ENCODE data around the gene GPR18.

GPR18 gene

DNA sequence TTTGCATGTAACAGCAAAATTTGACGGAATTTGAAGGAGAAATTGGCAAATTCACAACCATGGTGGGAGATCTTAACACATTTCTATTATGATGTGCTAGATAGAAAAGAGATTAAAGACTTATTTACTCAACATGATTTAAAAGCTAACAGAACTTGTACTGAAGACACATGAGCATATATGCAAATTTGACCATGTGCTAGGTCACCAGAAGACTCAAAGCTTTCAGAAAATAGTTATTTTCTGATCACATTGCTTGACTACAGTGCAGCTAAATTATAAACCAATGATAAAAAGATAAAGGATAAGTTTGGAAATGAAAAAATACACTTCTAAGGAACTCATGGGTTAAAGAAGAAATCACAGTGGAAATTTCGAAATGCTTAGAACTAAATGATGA is 39.9 kb upstream of the GPR18 start:
- peak overlapping the region; percentile 84 for H3K27ac Mint-ChIP-seq
- H3K27me3 Mint-ChIP-seq = no peaks in the 10 kb centered on the region
- H3K36me3 Mint-ChIP-seq = peaks cover 29% of the 10 kb centered on the region
- no peaks in the 10 kb centered on the region for H3K9me3 Mint-ChIP-seq (ENCODE audit: low read depth)
- peak overlapping the region; percentile 75 for H3K4me3 Mint-ChIP-seq
- H3K4me1 Mint-ChIP-seq (ENCODE audit: low read depth) = peaks cover 85% of the 10 kb centered on the region

GRCh38 chr13:99297331-99297730 is 39.2 kb upstream of the GPR18 start:
- H3K4me1 Mint-ChIP-seq (ENCODE audit: low read depth) = peaks cover 85% of the 10 kb centered on the region
- peaks cover 32% of the 10 kb centered on the region for H3K36me3 Mint-ChIP-seq
- H3K27ac Mint-ChIP-seq = peak overlapping the region; percentile 84
- H3K27me3 Mint-ChIP-seq = no peaks in the 10 kb centered on the region
- peak overlapping the region; percentile 75 for H3K4me3 Mint-ChIP-seq
- H3K9me3 Mint-ChIP-seq (ENCODE audit: low read depth) = no peaks in the 10 kb centered on the region

DNA sequence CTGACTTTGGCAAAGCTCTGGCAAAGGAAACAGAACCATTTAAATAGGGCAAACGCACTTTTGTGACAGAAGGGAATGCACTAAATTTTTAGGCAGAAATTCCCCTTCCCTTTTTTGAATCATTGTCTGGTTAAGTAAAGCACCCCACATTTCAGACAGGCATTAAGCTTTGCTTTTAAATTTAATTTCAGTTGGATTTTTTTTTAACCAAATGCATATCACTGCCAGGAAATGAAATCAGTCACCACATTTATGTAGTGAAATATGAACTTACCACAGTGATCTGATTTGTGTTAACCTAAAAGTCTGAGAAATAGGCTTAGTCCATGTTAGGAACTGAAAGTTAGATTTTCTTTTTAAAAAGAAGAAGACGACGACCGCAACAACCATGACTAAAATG is 38.2 kb upstream of the GPR18 start:
- Mint-ChIP-seq H3K4me1 (ENCODE audit: low read depth) (peaks cover 84% of the 10 kb centered on the region), H3K4me3 (peak overlapping the region; percentile 73), H3K27ac (peak overlapping the region; percentile 84), H3K36me3 (peaks cover 30% of the 10 kb centered on the region), H3K27me3 (no peaks in the 10 kb centered on the region), H3K9me3 (ENCODE audit: low read depth) (no peaks in the 10 kb centered on the region)

DNA sequence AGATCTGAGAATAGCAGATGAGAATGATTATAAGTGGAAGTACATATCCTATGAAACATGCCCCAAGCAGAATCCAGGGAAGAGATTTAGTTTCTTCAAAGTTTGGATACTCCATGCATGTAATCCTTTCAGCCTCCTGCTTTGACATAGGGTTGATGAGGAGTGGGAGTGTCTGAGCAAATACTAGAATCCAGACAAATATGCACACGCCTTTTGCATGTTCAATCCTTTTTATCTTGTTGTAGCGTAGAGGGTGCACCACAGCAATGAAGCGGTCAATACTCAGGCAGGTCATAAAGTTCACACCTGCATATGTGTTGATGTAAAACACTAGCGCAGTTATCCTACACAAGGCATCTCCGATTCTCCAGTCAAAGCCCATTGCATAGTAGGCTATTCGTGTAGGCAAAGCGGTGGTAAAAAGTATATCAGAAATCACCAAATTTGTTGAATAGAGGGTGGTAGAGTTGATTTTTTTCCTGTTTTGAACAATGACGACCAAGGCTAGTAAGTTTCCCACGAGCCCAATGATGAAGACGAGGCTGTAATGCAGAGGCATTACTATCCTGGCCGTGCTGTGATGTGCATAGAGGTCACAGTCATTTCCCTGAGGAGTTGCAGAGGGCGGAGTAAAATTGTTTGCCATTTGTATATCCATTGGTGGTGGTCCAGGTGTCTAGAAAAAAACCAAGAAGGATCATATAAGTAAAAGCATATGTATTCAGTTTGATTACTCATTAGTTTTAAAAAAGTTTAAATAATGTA is 37.5 kb upstream of the GPR18 start:
- H3K4me1 Mint-ChIP-seq (ENCODE audit: low read depth) = peaks cover 88% of the 10 kb centered on the region
- H3K27me3 Mint-ChIP-seq = no peaks in the 10 kb centered on the region
- peak overlapping the region; percentile 87 for H3K27ac Mint-ChIP-seq
- H3K9me3 Mint-ChIP-seq (ENCODE audit: low read depth) = no peaks in the 10 kb centered on the region
- peak overlapping the region; percentile 77 for H3K4me3 Mint-ChIP-seq
- H3K36me3 Mint-ChIP-seq = peaks cover 31% of the 10 kb centered on the region

DNA sequence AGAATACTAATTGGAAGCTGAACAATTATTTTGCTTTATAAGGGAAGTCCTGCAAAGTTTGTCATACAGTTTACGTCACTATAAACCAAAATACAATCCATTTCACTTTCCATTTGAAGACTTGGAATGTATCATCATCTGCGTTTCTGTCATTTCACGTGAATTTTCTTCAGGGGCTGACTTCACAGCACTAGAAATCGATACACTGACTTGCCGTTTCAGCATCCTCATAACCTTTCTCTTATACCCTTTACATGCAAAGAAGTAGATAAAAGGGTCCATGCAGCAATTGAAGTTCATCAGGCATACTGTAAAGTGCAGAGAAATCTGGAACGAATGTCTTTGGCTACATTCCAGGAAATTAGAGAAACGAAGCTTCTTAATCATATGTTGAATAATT is 36.8 kb upstream of the GPR18 start:
- H3K4me3 Mint-ChIP-seq = peak overlapping the region; percentile 77
- peak overlapping the region; percentile 87 for H3K27ac Mint-ChIP-seq
- peaks cover 34% of the 10 kb centered on the region for H3K36me3 Mint-ChIP-seq
- H3K4me1 Mint-ChIP-seq (ENCODE audit: low read depth) = peaks cover 87% of the 10 kb centered on the region
- no peaks in the 10 kb centered on the region for H3K27me3 Mint-ChIP-seq
- no peaks in the 10 kb centered on the region for H3K9me3 Mint-ChIP-seq (ENCODE audit: low read depth)

GRCh38 chr13:99294198-99294597 is 36.0 kb upstream of the GPR18 start:
- H3K27ac Mint-ChIP-seq = peak overlapping the region; percentile 35
- peaks cover 89% of the 10 kb centered on the region for H3K4me1 Mint-ChIP-seq (ENCODE audit: low read depth)
- H3K36me3 Mint-ChIP-seq = peaks cover 34% of the 10 kb centered on the region
- no peaks in the 10 kb centered on the region for H3K27me3 Mint-ChIP-seq
- no peaks in the 10 kb centered on the region for H3K9me3 Mint-ChIP-seq (ENCODE audit: low read depth)
- H3K4me3 Mint-ChIP-seq = no peak overlapping the region

- no peaks in the 10 kb centered on the region for H3K27me3 Mint-ChIP-seq
- peaks cover 40% of the 10 kb centered on the region for H3K36me3 Mint-ChIP-seq
- peak overlapping the region; percentile 22 for H3K4me3 Mint-ChIP-seq
- peaks cover 90% of the 10 kb centered on the region for H3K4me1 Mint-ChIP-seq (ENCODE audit: low read depth)
- H3K9me3 Mint-ChIP-seq (ENCODE audit: low read depth) = no peaks in the 10 kb centered on the region
- peak overlapping the region; percentile 71 for H3K27ac Mint-ChIP-seq
These were observed 35.0 kb upstream of the GPR18 start for GRCh38 chr13:99293178-99293577.

- Mint-ChIP-seq H3K27ac (peak overlapping the region; percentile 89), H3K36me3 (peaks cover 41% of the 10 kb centered on the region), H3K4me1 (ENCODE audit: low read depth) (peaks cover 91% of the 10 kb centered on the region), H3K27me3 (no peaks in the 10 kb centered on the region), H3K9me3 (ENCODE audit: low read depth) (no peaks in the 10 kb centered on the region), H3K4me3 (no peak overlapping the region)
These were observed 32.7 kb upstream of the GPR18 start for GRCh38 chr13:99290894-99291293.

DNA sequence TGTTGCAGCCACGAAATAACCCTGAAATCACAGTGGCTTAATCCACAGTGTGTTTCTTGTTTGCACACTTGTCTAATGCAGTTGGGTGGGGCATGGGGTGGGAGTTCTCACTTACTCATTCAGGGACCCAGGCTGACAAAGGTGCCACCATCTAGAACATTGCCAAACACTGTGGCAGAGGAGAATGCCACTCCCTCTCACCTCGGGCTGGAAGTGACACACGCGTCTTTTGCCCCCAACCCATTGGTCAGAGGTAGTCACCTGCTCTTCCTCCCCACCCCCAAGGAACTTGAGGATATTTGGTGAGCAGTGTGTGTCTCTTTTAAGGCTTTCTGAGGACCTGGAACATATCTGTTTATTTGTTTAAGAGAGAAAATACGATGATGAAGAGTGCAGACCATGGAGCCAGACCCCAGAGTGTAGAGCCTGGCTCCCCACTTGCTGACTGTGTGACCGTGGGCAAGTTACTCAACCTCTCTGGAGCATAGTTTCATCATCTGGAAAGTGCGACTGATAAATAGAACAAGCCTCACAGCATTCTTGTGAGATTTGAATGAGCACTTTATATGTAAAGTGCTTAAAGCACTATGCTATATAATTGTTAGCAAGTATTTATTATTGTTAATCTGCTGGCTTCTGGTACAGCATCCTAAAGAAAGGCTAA is 31.6 kb upstream of the GPR18 start:
- peaks cover 91% of the 10 kb centered on the region for H3K4me1 Mint-ChIP-seq (ENCODE audit: low read depth)
- H3K27ac Mint-ChIP-seq = peak overlapping the region; percentile 89
- H3K36me3 Mint-ChIP-seq = peaks cover 31% of the 10 kb centered on the region
- H3K9me3 Mint-ChIP-seq (ENCODE audit: low read depth) = no peaks in the 10 kb centered on the region
- no peaks in the 10 kb centered on the region for H3K27me3 Mint-ChIP-seq
- no peak overlapping the region for H3K4me3 Mint-ChIP-seq

DNA sequence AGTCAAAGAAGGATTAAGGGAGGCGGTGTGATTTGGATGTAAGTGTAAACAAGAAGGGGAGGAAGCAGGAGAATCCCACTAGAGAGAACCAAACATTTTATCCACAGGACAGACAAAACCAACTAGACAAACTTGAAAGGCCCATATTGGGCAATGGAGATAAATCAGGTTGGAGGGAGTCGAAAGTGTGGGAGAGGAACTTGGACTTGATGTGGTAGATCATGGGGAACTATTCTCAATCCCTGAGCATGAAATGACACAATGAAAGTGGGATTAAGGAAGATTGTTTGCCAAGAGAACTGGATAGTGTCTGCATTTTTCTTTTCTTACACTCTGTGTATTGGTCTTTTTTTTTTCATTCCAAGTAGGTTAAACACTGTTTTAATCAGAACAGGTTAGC is 31.1 kb upstream of the GPR18 start:
- peak overlapping the region; percentile 89 for H3K27ac Mint-ChIP-seq
- no peaks in the 10 kb centered on the region for H3K27me3 Mint-ChIP-seq
- peaks cover 93% of the 10 kb centered on the region for H3K4me1 Mint-ChIP-seq (ENCODE audit: low read depth)
- no peaks in the 10 kb centered on the region for H3K9me3 Mint-ChIP-seq (ENCODE audit: low read depth)
- no peak overlapping the region for H3K4me3 Mint-ChIP-seq
- peaks cover 36% of the 10 kb centered on the region for H3K36me3 Mint-ChIP-seq

DNA sequence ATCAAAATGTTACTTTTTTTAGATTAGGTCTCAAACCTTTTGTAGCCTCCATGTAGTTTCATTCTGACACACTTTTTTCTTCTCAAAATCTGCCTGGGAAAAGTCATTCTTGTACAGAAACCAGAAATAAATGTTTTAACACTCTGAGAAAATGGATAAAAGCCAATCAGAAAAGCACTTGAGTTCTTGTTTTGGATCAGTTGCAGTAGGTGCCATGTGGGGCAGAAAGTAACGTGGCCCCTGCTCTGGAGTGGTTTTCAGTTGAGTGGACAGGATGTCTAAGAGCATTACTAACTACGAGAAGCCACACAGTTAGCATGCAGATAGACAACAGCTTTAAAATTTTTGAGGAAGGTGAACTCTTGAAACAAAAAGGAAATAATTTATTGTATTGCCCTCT is 29.9 kb upstream of the GPR18 start:
- Mint-ChIP-seq H3K4me3 (peak overlapping the region; percentile 65), H3K36me3 (peaks cover 28% of the 10 kb centered on the region), H3K27me3 (no peaks in the 10 kb centered on the region), H3K4me1 (ENCODE audit: low read depth) (peaks cover 92% of the 10 kb centered on the region), H3K9me3 (ENCODE audit: low read depth) (no peaks in the 10 kb centered on the region), H3K27ac (peak overlapping the region; percentile 89)

DNA sequence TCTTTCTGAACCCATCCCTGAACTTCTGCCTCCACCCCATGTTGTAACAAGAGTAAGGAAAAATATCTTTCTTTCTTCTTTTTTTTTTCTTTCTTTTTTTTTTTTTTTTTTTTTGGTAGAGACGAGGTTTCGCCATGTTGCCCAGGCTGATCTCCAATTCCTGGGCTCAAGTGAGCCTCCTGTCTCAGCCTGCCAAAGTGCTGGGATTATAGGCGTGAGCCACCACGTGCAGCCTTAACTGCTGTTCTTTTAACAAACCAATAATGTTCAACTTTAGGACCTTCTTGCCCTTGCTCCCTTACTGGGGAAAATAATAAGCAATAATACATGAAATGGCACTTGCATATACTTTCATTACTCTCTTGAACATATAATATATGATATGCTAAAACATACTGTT is 29.4 kb upstream of the GPR18 start:
- no peaks in the 10 kb centered on the region for H3K27me3 Mint-ChIP-seq
- H3K9me3 Mint-ChIP-seq (ENCODE audit: low read depth) = no peaks in the 10 kb centered on the region
- H3K27ac Mint-ChIP-seq = peak overlapping the region; percentile 89
- H3K36me3 Mint-ChIP-seq = peaks cover 24% of the 10 kb centered on the region
- H3K4me3 Mint-ChIP-seq = peak overlapping the region; percentile 65
- peaks cover 92% of the 10 kb centered on the region for H3K4me1 Mint-ChIP-seq (ENCODE audit: low read depth)

DNA sequence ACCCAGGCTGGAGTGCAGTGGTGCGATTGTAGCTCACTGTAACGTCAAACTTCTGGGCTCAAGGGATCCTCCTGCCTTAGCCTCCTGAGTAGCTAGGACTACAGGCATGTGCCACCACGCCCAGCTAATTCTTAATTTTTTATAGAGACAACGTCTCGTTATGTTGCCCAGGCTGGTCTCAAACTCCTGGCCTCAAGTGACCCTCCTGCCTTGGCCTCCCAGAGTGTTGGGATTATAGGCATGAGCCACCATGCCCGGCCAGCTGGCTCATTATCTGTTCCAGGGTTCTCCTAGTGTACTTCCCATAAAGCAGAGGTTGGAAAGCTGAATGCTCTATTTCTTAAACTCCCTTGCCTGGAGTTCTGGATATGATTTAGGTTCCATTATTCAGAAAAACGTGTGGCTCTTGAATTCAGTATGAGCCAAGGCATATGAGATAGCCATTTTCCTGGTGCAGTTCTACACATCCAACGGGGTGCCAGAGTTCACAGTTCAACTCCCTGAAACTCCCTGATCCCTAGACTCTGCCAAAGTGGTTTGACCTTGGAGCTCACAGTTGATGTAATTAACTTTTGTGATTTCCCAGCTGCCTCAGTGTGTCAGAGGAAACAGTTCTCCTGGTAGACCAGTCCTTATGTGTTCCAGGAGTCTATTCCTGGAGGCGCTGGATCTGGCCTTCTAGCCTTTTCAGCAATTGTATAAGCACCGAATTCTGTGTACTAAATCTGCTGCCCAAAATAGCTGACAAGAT is 27.4 kb upstream of the GPR18 start:
- Mint-ChIP-seq H3K27ac (peak overlapping the region; percentile 34), H3K27me3 (no peaks in the 10 kb centered on the region), H3K4me1 (ENCODE audit: low read depth) (peaks cover 94% of the 10 kb centered on the region), H3K36me3 (peaks cover 27% of the 10 kb centered on the region), H3K9me3 (ENCODE audit: low read depth) (no peaks in the 10 kb centered on the region), H3K4me3 (no peak overlapping the region)

GRCh38 chr13:99282264-99283231 is 24.4 kb upstream of the GPR18 start:
- Mint-ChIP-seq H3K27me3 (no peaks in the 10 kb centered on the region), H3K4me3 (peak overlapping the region; percentile 36), H3K9me3 (ENCODE audit: low read depth) (no peaks in the 10 kb centered on the region), H3K4me1 (ENCODE audit: low read depth) (peaks cover 94% of the 10 kb centered on the region), H3K27ac (peak overlapping the region; percentile 78), H3K36me3 (peaks cover 25% of the 10 kb centered on the region)
